Cortex of kidney (tissue), 1 donor: ENCODE data around the gene PCSK7.
A peak's percentile ranks its signal among the peaks of the same experiment; 100 is the strongest.
"Not testable (repeated sequence)": the region's sequence is repeated elsewhere in the genome, so short reads cannot be mapped to it uniquely, and the experiment has no call there.

Experiments used
- DNase-seq: peaks from one replicate; lab custom pipeline; 2025; lab: John Stamatoyannopoulos, UW

Gene PCSK7

DNA sequence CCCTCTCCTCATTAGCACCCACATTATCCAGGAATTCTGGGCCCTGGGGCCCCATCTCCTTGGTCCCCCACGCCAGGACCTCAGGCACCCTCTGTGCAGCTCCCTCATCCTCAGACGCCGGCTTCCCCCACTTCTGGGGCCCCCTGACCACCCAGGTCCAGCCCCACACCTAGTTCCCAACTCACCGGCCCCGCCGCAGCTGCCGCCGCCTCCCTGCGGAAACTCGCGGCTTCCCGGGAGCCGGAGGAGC lies at the start of gene PCSK7:
TSS of gene PCSK7 (minus strand) at position 232 of the 250 bp plus-strand sequence. CDS start 2,229 bp downstream, outside the sequence.
- no peak for DNase-seq

- DNase-seq, result no peak
Observed at GRCh38 chr11:117281159-117281558, 49.3 kb upstream of the PCSK7 start.

GRCh38 chr11:117279711-117280376 lies 48.0 kb upstream of the PCSK7 start:
- no peak for DNase-seq

DNA sequence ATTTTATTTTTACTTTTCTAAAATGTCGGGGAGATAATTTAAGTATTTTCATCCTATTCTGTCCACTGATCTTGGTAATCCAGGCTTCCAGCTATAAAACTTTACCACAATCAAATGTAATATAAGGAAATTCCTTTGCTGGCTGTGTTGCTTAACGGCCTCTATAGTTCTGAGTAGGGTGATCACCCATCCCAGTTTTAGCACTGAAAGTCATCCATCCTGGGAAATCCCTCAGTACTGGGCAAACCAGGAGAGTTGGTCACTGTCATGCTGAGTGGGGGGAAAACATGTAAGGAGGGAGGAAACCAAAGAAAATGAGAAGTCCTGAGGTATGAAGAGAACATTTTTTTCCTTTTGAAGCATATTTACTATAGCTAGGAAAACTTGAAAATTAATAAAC lies 46.5 kb upstream of the PCSK7 start:
- no peak for DNase-seq

GRCh38 chr11:117273550-117274289 lies 41.8 kb upstream of the PCSK7 start:
- DNase-seq, result no peak

- not testable (repeated sequence) for DNase-seq
Observed at GRCh38 chr11:117272175-117272574, 40.3 kb upstream of the PCSK7 start.

DNA sequence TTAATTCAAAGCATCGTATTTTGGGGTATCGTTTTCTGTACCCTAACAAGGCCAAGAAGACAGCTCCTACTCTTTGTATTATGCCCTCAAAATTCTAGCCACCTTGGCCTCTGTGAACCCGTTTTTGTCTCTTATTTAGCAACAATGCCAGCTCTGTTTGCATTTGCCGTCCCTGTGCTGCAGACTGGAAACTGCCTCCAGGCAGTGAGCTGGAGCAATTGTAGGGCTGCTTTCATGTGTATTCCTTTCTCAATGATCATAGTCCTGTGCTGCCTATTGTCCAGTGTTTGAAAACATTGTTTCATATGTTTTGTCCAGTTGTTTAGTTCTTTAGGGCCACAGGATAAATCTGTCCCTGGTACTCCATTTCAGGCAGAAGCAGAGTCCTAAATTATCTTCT lies 39.3 kb upstream of the PCSK7 start:
- no peak for DNase-seq

DNA sequence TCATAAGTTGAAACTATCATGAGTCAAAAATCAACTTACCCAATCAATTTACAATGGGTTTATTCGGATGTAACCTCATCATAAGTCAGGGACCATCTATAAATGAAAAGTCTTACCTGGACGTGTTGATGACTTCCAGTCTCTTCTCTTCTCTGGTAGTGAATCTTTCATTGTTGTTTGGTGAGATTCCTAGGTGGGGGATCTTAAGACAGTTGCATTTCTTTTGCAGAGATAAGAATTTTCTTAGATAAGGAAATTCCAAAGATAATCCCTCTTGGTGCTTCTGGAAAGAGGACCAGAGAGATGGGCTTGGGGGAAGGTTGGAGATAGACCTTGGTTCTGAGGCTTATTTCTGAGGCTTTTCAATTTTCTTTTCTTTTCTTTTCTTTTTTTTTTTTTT lies 38.0 kb upstream of the PCSK7 start:
- DNase-seq, result no peak

DNA sequence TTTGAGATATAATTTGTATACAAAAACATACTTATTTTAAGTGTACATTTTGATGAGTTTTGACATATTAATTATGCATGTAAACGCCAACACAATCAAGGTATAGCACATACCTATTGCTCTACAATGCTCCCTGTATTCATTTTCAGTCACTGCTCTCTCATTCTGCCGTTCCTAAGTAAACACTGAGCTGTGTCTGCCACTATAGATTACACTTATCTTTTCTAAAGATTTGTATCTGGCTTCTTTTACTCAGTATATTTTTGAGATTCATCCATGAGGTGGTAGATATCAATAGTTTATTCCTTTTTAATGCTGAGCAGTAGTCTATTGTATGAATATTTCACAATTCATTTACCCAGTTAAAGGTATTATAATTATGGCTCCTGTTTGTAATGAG lies 33.9 kb upstream of the PCSK7 start:
- DNase-seq, result no peak

GRCh38 chr11:117264624-117265323 lies 32.9 kb upstream of the PCSK7 start:
- DNase-seq, result not testable (repeated sequence)

- no peak for DNase-seq
Observed at GRCh38 chr11:117259417-117259816, 27.5 kb upstream of the PCSK7 start.

DNA sequence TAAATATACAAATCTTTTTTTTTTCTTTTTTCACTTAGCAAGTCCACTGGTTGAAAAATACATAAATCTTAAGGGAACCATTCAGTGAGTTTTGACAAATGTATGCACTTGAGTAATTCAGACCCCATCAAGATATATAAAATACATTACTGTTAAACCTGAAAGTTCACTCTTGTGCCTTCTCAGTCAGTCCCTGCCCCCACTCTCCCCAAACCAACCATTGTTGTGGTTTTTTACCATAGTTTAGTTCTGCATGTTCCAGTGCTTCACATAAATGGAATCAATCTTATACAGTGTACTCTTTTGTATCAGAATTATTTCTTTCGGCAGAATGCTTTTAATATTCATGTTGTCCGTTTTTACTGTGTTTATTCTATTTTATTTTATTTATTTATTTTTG lies 26.7 kb upstream of the PCSK7 start:
- DNase-seq, result no peak

GRCh38 chr11:117256573-117256972 lies 24.7 kb upstream of the PCSK7 start:
- DNase-seq, result no peak

GRCh38 chr11:117255966-117256365 lies 24.1 kb upstream of the PCSK7 start:
- DNase-seq, result no peak

DNA sequence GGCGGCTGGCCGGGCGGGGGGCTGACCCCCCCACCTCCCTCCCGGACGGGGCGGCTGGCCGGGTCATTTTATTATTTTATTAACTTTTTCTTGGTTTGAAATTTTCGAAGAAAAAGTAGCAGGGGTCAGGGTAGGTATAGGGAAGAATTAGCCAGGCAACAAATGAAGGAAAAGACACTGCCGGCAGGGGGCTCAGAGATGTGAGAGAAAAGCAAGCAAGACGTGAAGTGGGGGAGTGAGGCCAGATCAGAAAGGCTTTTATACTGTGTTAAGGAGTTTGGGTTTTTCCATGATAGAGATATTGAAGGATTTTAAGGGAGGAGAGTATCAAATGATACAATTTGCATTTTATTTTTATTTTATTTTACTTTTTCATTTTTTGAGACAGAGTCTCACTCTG lies 19.6 kb upstream of the PCSK7 start:
- DNase-seq, result no peak

GRCh38 chr11:117249571-117249970 lies 17.7 kb upstream of the PCSK7 start:
- DNase-seq, result no peak

GRCh38 chr11:117248341-117248740 lies 16.5 kb upstream of the PCSK7 start:
- no peak for DNase-seq

DNA sequence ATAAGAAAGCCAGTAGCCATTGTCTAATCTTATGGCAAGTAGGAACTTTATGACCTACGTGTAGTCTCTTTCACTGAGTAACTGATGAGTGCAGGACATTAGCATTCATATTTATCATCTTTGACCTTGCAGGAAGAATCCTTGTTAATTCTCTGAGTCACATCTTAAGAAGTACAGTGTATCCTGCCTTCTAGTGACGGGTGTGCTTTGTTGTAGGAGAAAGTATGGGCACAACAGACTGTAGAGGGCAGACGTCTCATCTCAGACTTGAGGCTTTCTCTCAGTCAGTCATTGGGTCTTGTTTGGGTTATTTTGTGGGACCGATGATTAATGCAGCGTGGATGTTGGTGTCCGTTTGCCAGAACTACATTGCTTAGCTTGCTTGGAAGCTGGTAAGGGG lies 7.4 kb upstream of the PCSK7 start:
- no peak for DNase-seq

DNA sequence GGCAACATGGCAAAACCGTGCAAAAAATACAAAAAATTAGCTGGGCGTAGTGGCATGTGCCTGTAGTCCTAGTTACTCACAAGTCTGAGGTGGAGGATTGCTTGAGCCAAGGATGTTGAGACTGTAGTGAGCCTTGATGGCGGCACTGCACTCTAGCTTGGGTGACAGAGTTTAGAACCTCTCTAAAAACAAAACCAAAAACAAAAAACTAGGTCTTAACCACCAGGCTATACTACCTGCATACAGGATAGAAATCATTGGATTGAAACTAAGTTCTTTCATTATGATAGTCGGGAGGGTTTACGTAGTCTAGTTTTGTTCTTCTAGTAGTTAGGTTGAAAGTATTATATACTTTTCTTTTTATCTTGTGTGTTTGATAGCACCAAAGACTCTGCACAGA lies 6.3 kb upstream of the PCSK7 start:
- no peak for DNase-seq

DNA sequence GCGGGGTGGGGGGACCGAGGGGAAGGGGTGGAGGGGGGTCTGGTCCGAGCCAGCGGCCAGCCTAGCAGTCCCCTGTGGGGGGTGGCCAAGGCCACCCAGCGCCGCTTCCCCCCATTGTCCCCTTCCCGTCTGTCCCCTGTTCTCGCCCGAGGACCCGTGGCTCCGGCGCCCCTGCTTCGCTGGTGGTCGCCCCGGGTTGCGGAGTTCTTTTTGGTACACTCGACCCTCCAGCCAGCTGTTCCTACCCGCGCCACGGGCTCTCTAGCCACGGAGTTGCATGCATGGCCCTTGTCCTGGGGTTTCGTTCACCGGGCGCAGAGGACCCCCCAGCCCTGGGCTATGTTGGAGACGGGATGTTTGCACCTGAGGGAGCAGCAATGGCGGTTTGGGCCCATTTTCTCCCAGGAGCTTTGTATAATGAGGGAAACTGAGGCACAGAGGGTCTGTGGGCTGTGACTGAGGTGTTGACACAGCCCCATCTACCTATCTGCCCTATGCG lies 1.1 kb upstream of the PCSK7 start:
- no peak for DNase-seq

DNA sequence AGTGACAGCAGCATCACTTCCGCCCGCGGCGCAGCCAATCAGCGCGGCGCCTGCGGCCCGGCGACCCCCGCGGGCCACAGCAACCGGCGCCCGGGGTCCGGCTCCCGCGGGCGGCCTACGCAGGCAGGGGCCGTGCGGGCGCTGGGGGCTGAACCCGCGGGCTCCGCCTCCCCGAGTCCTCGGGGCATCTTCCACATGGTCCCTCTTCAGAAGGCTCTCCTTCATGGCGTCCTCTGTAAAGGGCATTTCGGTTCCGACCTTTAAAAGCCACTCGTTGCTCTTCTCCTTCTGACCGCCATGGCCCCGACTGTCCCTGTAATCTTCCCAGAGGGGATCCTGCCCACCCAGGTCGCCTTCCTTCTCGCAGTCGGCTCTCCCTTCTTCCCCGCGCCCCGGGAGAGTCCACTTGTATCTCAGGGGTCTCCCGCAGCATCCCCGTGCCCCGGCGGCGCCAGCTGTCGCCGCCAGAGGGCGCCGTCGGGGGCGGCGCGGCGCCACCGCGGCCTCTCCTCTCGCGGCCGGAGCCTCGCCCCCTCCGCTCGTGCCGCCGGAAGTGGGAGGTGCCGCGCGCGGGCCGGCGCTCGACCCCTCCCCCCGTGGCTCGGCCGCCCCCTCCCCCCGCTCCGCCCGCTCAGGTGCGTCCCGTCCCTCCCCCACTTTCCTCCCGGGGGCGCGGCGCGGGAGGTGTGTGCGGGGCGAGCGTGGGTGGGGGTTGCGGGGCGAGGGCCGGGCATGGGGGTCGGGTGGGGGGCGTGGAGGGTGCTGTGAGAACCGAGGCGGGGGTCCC lies 412 bp upstream of the PCSK7 start, which contains the start of gene RNF214:
TSS of gene RNF214 (plus strand) at position 580 of the 787 bp plus-strand sequence. CDS start 1,602 bp downstream, outside the sequence.
- DNase-seq, result peak; percentile 18
